AG10803 (cell line): Measurements from ENCODE around the gene FNDC3B.
A peak's percentile ranks its signal among the peaks of the same experiment; 100 is the strongest.

Experiments
- DNase-seq: peaks from one replicate; pipeline ENCODE4 v3.0.0; 2010; ENCODE audit warnings: low read depth
- H3K4me3 ChIP-seq: 2 replicates; pipeline ENCODE4 v1.5.1; 2011; ENCODE audit warnings: mild to moderate bottlenecking, low read length, control low read depth
- CTCF ChIP-seq: conservative IDR thresholded peaks from 2 replicates; pipeline ENCODE4 v1.5.1; 2011; ENCODE audit warnings: mild to moderate bottlenecking, low read length, control low read depth, inconsistent platforms

The FNDC3B gene

GRCh38 chr3:172102123-172102882 is 62.9 kb downstream of the FNDC3B start:
- no peak overlapping the region for H3K4me3 ChIP-seq
- no peak for TF ChIP-seq CTCF
- DNase-seq, result no peak

- no peak for TF ChIP-seq CTCF
- no peak overlapping the region for H3K4me3 ChIP-seq
- DNase-seq, result no peak
These were observed 63.5 kb downstream of the FNDC3B start for GRCh38 chr3:172102883-172103310.

- peak; percentile 87 for DNase-seq
- no peak overlapping the region for H3K4me3 ChIP-seq
- TF ChIP-seq CTCF, result no peak
These were observed 64.3 kb downstream of the FNDC3B start for GRCh38 chr3:172103724-172104123.

GRCh38 chr3:172104471-172105072 is 65.2 kb downstream of the FNDC3B start:
- TF ChIP-seq CTCF, result no peak
- no peak overlapping the region for H3K4me3 ChIP-seq
- no peak for DNase-seq

- H3K4me3 ChIP-seq, result no peak overlapping the region
- TF ChIP-seq CTCF, result no peak
- DNase-seq, result no peak
These were observed 66.9 kb downstream of the FNDC3B start for GRCh38 chr3:172106037-172106954.

GRCh38 chr3:172106989-172107388 is 67.6 kb downstream of the FNDC3B start:
- H3K4me3 ChIP-seq, result no peak overlapping the region
- DNase-seq, result no peak
- no peak for TF ChIP-seq CTCF
